Measurements from ENCODE around the gene ADA.

GRCh38 chr20:44646023-44646640, 5.4 kb downstream of the ADA start:
- TF ChIP-seq POLR2AphosphoS5 (IDR thresholded peaks at IDR 0.05; ENCODE audit: low read depth, low read length) = no peak
- no peak for TF ChIP-seq TAF1 (IDR thresholded peaks at IDR 0.05; ENCODE audit: borderline replicate concordance, insufficient read depth, low read length)
- no peak for TF ChIP-seq REST (IDR thresholded peaks at IDR 0.05; ENCODE audit: insufficient read depth in 1 of 2, low read depth in 2 of 2, low read length in 2 of 2)

All from PFSK-1 (cell line).